Measurements from ENCODE around the gene ADGRB2. TPM values are rescaled to one million over a fixed set of nuclear protein-coding genes. Genes with fewer than 3 reads are reported as not detected.

Gene ADGRB2
- total RNA-seq, 1 donor from 2014 or later, result 0.24 TPM

DNA sequence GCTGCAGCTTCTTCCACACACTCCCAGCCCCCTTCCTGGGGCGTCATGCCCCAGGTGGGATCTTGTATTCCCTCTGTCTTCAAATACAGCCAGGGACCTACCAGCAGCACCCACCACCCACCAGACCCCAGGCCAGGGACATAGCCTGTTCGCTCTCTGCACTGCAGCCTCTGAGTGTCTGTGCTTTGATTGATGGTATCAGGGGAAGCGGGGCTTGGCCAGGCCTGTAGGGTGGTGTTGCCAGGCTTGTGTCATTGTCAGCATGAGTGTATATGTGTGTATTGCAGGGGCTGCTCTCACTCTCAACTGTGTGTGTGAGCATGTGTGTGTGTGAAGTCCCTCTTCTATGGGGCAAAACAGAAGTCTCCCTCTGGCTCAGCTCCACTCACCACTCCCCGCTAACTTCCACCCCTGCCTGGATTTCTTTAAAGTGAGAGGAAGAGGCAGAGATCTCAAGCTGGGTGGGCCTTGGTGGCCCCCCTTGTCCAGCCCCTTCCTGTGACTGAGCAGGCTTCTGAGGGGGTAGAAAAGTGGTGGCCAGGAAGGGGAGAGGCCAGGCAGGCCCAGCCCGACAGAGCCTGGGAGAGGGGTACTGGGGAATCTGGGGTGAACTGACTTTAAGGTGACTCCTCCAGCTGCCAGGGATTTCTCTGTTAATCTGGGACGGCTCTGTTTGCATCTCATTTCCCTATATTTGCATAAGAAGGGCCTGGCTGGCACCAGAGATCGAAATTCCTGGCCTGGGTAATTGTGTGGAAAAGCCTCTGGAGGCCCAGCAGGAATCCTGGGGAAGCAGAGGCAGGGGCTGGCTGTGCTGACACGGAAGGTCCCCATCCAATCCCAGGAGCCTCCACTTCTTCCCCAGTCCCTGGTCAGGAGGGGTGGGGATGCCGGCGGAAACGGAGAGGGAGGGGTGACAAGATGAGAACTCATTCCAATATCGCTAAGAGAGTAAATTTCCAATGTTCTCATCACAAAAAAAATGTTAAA, 18.6 kb upstream of the ADGRB2 start:
- no peak for ATAC-seq

GRCh38 chr1:31781756-31782371, 17.7 kb upstream of the ADGRB2 start:
- ATAC-seq, result no peak

DNA sequence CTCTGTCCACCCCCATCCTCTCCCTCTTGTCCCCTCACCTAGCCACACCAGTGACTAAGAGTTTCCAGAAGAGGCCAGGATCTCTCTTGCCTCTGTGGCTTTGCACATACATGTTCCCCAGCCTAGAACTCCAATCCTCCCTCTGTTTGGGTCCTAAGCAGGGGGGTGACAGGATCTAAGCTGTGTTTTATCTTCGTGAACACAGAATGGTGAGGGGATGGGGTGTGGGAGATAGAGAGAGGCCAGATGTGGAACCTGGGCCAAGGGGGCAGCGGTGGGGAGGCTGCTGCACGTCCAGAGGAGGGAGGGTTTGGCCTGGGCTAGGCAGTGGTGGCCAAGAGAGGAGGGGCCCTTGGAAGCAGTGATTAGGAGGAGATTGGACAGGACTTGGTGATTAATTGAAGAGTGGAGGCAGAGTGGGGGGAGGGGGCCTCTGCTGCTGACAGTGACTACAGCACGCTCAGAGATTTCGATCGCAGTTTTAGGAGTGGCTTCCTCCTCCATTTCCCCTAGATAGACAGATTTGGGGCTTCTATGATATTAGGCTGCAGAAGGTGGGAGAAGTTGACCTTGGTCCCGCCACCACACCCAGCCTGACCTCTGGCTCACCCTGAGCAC, 17.1 kb upstream of the ADGRB2 start:
- ATAC-seq, result no peak

DNA sequence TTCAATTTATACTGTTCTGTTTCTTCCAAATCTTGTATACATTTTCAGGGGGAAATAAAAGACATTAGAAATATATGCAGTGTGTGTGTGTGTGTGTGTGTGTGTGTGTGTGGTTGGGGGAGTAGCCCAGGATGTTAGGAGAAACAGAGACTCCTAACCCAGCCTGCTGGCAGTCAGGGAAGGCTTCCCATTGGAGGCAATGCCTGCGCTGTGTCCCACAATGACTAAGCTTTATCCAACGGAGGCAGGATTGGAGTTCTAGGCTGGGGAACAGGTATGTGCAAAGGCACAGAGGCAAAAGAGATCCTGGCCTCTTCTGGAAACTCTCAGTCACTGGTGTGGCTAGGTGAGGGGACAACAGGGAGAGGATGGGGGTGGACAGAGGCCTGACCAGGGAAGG, 16.5 kb upstream of the ADGRB2 start:
- no peak for ATAC-seq

DNA sequence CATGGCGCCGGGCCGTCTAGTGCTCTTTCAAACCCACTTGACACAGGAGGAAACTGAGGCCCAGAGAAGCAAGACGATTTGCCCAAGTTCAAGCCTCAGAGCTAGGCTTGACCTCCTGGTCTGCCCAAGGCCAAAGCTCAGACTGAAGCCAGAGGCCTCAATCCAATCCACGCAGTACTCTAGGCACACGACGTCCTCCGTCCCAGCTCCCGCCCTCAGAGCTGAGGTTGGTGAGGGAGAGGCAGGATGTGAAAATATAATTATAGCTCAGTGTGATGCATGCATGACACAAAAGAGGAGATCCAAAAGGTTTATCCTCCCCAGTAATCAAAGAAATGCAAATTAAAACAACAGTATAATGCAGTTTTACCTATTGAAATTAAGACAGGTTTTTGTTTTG, 15.5 kb upstream of the ADGRB2 start:
- ATAC-seq, result no peak

DNA sequence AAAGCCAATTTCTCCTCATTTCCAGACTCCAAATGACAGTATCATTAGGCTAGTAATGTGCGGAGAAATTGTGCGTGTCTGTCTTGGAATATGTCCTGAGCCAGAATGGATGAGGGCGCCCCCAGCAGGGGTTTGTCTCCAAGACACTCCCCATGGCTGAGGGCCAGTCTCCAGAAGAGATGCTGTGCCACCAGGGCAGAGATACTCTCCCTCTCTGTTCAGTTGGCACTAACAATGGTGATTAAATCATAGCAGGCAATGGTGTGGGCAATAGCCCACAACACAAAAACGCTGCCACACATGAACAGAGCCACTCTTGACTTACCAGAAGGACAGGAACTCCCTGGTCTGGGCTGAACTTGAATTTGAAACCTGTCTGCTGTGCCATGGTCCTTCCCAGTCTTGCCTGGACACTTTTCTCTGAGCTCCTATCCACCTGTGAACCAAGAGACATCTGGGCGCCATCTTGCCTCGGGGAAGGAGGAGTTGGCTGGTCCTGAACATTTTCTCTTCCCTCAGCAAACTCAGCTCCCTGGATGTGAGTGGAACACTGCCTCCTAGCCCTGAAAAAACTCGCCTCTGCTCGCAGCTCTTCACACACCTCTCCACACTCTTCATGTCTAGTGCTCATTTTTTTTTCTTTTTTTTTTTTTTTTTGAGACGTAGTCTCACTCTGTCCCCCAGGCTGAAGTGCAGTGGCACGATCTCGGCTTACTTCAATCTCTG, 14.8 kb upstream of the ADGRB2 start:
- ATAC-seq, result no peak

DNA sequence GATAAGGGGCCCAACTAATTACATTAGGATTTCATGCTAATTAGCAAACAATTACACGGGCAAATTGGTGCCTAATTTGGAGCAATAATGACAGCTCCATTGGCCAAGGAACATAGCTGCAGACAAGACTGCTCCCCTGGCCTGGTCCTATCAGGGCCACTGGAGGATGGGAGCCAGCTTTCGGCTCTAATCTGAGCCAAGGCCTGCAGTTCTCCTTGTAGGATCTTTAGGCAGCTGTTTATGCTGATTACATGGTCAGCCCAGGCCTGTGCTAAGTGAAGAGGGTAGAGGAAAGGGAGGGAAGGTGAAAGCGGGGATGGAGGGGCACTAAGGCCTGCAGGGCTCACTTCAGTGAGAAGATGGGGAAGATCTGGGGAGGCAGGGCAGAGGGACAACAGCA, 12.4 kb upstream of the ADGRB2 start:
- ATAC-seq, result no peak

GRCh38 chr1:31776032-31776431, 11.9 kb upstream of the ADGRB2 start:
- ATAC-seq, result no peak

- ATAC-seq, result no peak
These were observed 11.3 kb upstream of the ADGRB2 start for GRCh38 chr1:31775210-31775999.

GRCh38 chr1:31774495-31774894, 10.4 kb upstream of the ADGRB2 start:
- ATAC-seq, result no peak

DNA sequence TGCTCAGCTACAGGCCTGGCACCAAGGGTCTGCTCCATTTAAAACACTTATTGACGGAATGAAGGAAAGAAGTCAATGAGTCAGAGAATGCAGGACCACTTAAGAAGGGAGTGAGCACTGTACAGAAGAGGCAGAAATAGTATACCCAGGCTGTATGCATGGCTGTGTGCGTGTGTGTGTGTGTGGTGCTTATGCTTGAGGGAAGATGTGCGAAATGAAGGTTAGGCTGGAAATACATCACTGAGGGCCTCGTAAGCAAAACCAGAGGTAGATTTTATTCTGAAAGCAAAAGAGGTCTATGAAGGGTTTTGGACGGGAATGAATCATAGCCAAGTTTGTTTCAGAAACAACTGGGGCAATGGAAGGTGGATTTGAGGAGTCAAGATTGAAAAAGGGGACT, 9.7 kb upstream of the ADGRB2 start:
- no peak for ATAC-seq

DNA sequence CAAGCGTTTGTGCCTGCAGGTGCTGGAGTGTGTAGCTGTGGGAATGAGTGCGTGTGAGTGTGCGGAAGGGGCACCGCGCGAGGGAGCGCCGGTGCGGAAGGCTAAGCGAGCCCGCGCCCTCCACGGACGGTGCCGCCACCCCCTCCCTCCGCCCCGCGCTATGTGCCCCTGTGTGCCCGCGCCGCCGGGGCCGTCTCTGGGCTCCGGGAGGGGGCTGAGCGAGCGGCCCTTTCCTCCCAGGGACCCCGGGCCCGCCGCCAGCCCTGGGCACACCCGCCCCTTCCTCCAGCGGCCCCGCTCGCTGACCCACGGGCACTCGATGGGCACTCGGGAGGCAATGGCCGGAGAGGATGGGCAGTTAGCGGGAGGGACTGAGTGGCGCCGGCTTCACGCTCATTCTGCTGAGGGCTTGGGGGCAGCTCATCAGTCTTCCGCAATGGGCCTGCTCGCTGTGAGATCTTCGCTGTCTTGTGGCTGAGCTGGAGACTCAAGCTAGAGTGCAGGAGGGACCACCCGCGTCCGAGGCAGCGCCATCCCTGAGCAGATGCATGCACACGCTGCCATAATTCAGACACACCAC, 8.6 kb upstream of the ADGRB2 start:
- no peak for ATAC-seq

DNA sequence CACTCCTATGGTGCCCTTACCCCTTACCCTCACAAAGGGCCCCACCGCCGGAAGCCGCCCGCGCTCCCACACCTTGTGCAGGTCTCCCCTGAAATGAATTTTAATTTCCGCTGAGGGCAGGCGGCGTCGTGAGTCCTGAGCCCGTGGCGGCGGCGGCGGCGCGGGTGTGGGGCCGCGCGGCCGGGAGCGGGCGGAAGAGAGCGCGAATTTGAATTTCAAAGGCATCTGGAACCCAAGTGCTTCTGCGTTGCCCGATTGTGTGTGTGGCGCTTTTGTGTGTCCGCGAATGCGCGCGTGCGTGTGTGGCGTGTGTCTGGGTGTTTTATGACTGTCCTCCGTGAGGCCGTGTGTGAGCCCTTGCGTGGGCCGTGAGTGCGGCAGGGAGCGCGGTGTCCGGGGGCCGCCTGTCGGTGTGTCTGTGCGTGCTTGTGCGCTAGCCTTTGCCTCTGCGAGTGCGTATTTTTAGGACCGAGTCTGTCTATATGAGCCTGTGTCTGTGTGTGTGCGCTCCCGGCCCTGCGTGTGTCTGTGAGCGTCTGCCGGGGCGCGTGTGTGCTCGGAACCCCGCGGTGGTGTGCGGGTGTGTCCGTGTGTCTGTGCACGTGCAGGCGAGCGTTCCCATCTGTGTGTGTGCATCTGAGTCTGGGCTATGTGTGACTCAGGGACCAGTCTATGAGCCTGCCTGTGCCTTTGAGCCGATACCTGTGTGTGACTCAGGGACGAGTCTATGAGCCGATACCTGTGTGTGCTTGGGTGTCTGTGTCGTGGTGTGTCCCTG, 7.9 kb upstream of the ADGRB2 start:
- peak; percentile 94 for ATAC-seq

DNA sequence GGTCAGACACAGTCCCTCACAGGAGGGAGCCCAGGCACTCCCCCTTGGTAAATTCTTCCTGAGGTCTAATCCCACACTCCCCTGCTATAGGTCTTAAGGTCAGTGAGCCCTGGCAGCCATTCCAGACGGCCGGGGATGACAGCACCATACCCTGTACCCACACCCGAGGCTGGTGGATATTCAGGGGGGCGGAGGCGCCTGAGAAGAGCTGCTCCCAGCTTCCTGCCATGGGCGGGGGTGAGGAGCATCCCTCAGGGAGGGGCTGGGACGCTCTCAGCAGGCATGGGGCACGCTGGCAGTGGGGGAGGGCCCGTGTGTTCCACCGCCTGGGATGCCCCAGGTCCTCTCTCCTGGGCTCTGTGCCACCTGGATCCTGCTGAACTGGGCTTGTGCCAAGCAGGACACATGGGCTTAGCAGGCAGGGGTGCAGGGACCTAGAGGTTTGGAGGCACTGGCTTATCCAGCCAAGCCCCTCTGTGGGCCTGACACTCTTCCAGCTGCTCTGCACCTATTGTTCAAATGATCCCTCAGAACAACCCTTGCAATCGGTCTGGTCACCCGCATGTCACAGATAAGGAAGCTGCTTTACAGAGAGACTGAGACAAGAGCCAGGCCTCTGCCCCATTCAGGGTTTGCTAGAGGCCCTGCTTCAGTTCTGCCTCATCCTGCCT, 5.7 kb upstream of the ADGRB2 start:
- ATAC-seq, result no peak

GRCh38 chr1:31768939-31769704, 5.0 kb upstream of the ADGRB2 start:
- ATAC-seq, result no peak

GRCh38 chr1:31768407-31768907, 4.3 kb upstream of the ADGRB2 start:
- no peak for ATAC-seq

DNA sequence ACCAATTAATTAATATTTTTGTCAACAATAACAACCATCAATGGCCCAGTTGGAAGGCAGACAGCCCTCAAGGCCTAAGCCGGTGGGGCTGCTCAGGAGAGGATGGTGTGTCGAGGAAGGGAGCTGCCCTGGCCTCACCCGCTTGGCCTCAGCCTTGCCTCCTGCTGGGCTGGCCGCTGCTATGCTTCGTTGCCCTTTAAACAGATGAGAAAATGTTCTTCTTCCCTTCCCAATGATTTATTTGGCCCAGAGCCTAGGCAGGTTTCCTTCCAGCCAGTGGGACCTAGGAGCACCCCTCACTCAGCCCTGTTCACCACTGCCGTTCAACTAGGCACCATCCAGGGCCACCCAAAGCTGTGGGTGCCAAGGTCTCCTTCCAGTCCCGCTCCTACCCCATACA, 3.1 kb upstream of the ADGRB2 start:
- ATAC-seq, result no peak

DNA sequence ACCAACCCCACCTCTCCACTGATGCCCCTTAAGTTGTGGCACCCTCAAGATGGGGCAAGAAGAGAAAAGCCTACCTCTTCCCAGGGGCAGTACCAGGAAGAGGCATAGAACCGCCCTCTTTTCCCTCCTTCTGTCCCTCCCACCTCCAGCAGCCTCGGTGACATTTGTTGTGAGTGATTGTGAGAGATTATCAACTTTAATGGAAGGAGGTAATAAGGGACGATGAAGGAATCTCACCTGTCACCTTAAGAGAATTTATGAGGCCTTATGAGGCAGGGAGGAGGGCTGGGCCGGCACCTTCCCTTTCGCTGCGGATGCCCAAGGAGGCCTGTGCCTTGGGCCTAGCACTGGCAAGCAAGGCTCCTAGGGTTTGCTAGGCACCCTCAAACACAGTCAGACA, 1.4 kb upstream of the ADGRB2 start:
- ATAC-seq, result no peak

- no peak for ATAC-seq
These were observed 914 bp upstream of the ADGRB2 start for GRCh38 chr1:31765041-31765467.

Data from esophagus mucosa (tissue), 1 donor.